ENCODE data around the gene C8B. TPM values are rescaled to one million over a fixed set of nuclear protein-coding genes. Genes with fewer than 3 reads are reported as not detected.

C8B gene
- total and polyA plus RNA-seq, 2 experiments from 2014 or later = not detected

GRCh38 chr1:56910441-56910985 is 55.3 kb downstream of the C8B start:
- Mint-ChIP-seq H3K36me3 (ENCODE audit: low read depth) (no peaks in the 10 kb centered on the region), H3K27me3 (ENCODE audit: insufficient read depth, low read depth, poor library complexity) (no peaks in the 10 kb centered on the region), H3K9me3 (no peaks in the 10 kb centered on the region), H3K4me3 (no peak overlapping the region), H3K27ac (no peak overlapping the region), H3K4me1 (no peaks in the 10 kb centered on the region)
- no peaks in the 10 kb centered on the region for H3K36me3 ChIP-seq (ENCODE audit: insufficient read depth)
- DNase-seq (ENCODE audit: low spot score) = no peak
- ATAC-seq = no peak
- no peaks in the 10 kb centered on the region for H3K4me1 ChIP-seq (ENCODE audit: insufficient read depth)
- H3K9me2 ChIP-seq (ENCODE audit: insufficient read depth) = peaks cover 8% of the 10 kb centered on the region
- no peaks in the 10 kb centered on the region for H3K79me2 ChIP-seq (replicated peaks; ENCODE audit: insufficient read depth)
- no peak overlapping the region for H3K4me2 ChIP-seq
- H3K27ac ChIP-seq (ENCODE audit: low read depth) = no peak overlapping the region
- no peak overlapping the region for H2AFZ ChIP-seq
- no peak overlapping the region for H3K4me3 ChIP-seq
- H4K20me1 ChIP-seq (replicated peaks; ENCODE audit: insufficient read depth) = no peaks in the 10 kb centered on the region
- no peak for TF ChIP-seq POLR2AphosphoS5 (IDR thresholded peaks at IDR 0.05; ENCODE audit: low read depth)
- no peak for TF ChIP-seq ETS1 (IDR thresholded peaks at IDR 0.05)
- no peak for TF ChIP-seq EZH2phosphoT487 (IDR thresholded peaks at IDR 0.05; ENCODE audit: unreplicated experiment)
- no peak for TF ChIP-seq JUNB (IDR thresholded peaks at IDR 0.05; ENCODE audit: unreplicated experiment)
- no peak for TF ChIP-seq NANOG (IDR thresholded peaks at IDR 0.05; ENCODE audit: borderline replicate concordance)
- TF ChIP-seq, protein P1, sequence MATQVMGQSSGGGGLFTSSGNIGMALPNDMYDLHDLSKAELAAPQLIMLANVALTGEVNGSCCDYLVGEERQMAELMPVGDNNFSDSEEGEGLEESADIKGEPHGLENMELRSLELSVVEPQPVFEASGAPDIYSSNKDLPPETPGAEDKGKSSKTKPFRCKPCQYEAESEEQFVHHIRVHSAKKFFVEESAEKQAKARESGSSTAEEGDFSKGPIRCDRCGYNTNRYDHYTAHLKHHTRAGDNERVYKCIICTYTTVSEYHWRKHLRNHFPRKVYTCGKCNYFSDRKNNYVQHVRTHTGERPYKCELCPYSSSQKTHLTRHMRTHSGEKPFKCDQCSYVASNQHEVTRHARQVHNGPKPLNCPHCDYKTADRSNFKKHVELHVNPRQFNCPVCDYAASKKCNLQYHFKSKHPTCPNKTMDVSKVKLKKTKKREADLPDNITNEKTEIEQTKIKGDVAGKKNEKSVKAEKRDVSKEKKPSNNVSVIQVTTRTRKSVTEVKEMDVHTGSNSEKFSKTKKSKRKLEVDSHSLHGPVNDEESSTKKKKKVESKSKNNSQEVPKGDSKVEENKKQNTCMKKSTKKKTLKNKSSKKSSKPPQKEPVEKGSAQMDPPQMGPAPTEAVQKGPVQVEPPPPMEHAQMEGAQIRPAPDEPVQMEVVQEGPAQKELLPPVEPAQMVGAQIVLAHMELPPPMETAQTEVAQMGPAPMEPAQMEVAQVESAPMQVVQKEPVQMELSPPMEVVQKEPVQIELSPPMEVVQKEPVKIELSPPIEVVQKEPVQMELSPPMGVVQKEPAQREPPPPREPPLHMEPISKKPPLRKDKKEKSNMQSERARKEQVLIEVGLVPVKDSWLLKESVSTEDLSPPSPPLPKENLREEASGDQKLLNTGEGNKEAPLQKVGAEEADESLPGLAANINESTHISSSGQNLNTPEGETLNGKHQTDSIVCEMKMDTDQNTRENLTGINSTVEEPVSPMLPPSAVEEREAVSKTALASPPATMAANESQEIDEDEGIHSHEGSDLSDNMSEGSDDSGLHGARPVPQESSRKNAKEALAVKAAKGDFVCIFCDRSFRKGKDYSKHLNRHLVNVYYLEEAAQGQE (IDR thresholded peaks at IDR 0.05; ENCODE audit: unreplicated experiment) = no peak
- no peak for TF ChIP-seq STAT1 (IDR thresholded peaks at IDR 0.05; ENCODE audit: unreplicated experiment)
- TF ChIP-seq, protein P2, sequence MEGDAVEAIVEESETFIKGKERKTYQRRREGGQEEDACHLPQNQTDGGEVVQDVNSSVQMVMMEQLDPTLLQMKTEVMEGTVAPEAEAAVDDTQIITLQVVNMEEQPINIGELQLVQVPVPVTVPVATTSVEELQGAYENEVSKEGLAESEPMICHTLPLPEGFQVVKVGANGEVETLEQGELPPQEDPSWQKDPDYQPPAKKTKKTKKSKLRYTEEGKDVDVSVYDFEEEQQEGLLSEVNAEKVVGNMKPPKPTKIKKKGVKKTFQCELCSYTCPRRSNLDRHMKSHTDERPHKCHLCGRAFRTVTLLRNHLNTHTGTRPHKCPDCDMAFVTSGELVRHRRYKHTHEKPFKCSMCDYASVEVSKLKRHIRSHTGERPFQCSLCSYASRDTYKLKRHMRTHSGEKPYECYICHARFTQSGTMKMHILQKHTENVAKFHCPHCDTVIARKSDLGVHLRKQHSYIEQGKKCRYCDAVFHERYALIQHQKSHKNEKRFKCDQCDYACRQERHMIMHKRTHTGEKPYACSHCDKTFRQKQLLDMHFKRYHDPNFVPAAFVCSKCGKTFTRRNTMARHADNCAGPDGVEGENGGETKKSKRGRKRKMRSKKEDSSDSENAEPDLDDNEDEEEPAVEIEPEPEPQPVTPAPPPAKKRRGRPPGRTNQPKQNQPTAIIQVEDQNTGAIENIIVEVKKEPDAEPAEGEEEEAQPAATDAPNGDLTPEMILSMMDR (conservative IDR thresholded peaks at IDR 0.05; ENCODE audit: low read depth in 2 of 2) = no peak
- no peak for TF ChIP-seq ZNF114 (CRISPR knock-in tag; IDR thresholded peaks at IDR 0.05)
- no peak for TF ChIP-seq ZNF331 (CRISPR knock-in tag; IDR thresholded peaks at IDR 0.05; ENCODE audit: low read depth)
- no peak for TF ChIP-seq EZH2 (IDR thresholded peaks at IDR 0.05; ENCODE audit: low read depth, unreplicated experiment)
- no peaks in the 10 kb centered on the region for H3F3A ChIP-seq (replicated peaks; ENCODE audit: low read depth)
- no peaks in the 10 kb centered on the region for H3K27me3 ChIP-seq (ENCODE audit: insufficient read depth)

All from GM23338 (cell line).